Renal pelvis (tissue), 4 donors: Measurements from ENCODE around the gene SMARCD2. TPM values are rescaled to one million over a fixed set of nuclear protein-coding genes. Genes with fewer than 3 reads are reported as not detected.
"Not testable (repeated sequence)": the region's sequence is repeated elsewhere in the genome, so short reads cannot be mapped to it uniquely, and the experiment has no call there.

Experiments used
- DNase-seq: peaks from one replicate; pipeline ENCODE4 v3.0.0-alpha.2; 2013
- polyA plus RNA-seq, 3 donors: library from polyadenylated mRNA; unstranded; fragments of 120-200 nt; gene quantifications; one replicate each; pipeline ENCODE4 v1.2.1, GENCODE V29; 2013; ENCODE audit not compliant: insufficient read length in 3 of 3

SMARCD2 gene
- polyA plus RNA-seq, 3 donors = 58.1 to 60.5 (median 58.5) TPM

- no peak for DNase-seq
These were observed 25.8 kb downstream of the SMARCD2 start for GRCh38 chr17:63816669-63817068.

DNA sequence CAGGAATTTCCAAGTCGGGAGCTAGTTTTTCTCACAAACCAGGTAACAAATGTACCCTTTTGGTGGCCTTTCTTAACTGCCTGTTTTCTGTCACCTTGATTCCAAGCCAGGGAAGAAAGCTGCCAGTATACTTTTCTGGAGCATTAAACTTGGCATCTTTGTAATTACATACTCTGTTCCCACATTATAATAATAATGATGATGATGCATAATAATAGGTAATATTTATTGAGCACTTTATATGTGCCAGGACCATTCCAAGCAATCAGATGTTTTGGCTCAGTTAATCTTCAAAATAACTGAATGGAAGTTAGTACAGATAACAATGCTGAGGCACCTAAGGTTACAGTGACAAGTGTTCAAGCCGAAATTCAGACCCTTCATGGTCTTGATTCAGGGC, 26.4 kb downstream of the SMARCD2 start:
- no peak for DNase-seq

GRCh38 chr17:63809970-63810369, 32.5 kb downstream of the SMARCD2 start:
- DNase-seq = no peak

DNA sequence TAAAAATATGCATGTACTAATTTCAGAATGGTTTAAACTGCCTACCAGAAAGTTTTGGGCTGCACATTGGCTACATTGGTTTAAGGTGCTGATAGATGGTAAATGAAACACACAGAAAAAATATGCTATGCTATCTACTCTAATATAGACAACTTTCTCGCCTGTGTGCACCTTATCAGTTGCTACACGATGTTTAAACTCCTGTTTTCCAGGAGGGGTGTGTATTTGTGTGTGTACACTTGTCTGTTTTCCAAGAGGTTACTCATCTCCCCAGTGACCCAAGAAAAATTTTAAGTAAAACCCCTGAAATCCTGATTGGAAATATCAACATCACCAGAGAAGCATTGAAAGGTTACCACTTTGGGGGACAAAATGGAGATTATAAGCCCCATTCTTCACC, 36.9 kb downstream of the SMARCD2 start:
- no peak for DNase-seq

DNA sequence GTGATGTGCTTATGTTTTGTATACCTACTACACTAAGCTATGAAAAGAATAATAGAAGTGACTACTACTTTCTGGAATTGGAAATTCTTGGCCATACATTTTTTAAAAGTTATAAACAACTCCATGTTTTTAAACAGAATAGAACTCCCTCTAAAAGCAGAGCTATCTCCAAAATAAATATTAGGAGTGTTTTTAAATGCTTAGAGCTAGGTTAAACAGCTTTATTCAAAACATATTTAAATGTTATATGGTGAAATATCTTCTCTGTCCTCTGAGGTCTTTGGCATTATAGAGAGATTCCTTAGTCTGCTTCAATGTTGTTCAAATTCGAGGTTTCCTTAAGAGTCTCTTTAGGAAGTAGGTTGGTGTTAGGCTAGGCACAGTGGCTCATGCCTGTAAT, 38.2 kb downstream of the SMARCD2 start:
- no peak for DNase-seq

- no peak for DNase-seq
These were observed 41.7 kb downstream of the SMARCD2 start for GRCh38 chr17:63800783-63801182.

DNA sequence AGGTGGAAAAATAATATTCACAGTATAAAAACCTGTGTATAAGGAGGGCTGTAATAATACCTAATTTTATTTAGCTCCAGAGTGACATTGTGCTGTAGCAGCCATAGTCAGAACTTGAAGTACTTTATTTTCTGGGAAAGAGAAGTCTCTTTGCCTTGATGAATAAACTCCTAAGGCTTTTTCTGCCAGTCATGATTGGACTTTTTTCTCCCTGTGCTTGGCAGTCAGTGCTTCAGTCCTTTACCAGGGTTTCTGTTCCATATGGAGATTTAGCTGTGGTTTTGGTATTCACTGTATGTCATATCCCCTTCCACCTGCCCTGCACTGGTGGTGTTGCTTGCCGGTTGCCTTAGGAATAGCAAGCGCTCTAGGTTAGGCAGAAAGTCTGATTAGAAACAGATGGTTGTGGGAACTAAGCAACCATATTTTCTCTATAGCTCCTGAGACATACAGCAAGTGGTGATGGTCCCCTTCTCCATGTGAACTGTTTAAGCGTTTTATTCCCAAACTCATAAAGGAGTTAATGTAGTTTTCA, 43.8 kb downstream of the SMARCD2 start:
- DNase-seq = no peak

DNA sequence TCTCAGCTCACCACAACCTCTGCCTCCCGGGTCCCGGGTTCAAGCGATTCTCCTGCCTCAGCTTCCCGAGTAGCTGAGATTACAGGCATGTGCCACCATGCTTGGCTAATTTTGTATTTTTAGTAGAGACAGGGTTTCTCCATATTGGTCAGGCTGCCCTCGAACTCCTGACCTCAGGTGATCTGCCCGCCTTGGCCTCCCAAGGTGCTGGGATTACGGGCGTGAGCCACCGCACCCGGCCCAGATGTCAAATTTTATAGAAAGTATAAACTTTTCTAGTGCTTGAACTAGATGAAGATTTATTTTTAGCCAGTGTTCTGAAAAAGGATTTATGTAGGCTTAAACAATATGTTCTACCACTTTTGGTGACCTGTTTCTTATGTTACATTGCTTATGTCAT, 46.1 kb downstream of the SMARCD2 start:
- not testable (repeated sequence) for DNase-seq

- DNase-seq = no peak
These were observed 50.3 kb downstream of the SMARCD2 start for GRCh38 chr17:63792055-63792729.

- DNase-seq = no peak
These were observed 52.4 kb downstream of the SMARCD2 start for GRCh38 chr17:63790057-63790456.

DNA sequence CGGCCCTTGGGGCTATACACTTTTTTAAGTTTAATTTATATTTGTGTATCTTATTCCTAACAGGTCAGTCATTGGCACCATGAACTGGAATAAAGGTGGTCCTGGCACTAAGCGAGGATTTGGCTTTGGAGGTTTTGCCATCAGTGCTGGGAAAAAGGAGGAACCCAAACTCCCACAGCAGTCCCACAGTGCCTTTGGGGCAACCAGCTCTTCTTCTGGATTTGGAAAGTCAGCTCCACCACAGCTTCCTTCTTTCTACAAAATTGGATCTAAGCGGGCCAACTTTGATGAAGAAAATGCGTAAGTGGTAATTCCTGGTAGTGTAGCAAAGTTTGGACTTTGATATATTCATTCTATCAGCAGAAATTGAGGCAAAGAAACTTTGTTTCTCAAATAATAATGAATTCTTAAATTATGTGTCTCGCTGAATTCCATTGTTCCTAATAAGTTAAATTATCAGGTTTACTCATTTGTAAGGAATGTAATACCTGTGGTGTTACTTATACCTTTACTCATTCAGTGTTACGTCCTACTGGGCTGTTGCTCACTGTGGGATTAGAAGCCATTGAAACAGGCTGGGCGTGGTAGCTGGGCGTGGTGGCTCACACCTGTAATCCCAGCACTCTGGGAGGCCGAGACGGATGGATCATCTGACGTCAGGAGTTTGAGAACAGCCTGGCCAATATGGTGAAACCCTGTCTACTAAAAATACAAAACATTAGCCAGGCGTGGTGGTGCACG, 55.3 kb downstream of the SMARCD2 start:
- no peak for DNase-seq

DNA sequence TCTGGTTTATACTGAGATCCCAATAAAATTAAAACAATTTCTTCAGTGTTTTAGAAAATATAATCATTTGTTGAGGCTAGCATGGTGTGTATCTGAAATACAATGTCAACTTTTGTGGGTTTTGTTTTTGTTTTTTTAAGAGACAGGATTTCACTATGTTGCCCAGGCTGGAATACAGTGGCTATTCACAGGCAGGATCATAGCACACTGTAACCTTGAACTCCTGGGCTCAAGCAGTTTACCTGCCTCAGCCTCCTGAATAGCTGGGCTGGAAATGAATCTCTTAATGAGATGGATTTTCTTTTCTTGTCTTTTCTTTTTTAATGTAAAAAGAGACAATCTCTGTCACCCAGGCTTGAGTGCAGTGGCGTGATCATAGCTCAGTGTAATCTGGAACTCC, 56.4 kb downstream of the SMARCD2 start:
- DNase-seq = no peak

DNA sequence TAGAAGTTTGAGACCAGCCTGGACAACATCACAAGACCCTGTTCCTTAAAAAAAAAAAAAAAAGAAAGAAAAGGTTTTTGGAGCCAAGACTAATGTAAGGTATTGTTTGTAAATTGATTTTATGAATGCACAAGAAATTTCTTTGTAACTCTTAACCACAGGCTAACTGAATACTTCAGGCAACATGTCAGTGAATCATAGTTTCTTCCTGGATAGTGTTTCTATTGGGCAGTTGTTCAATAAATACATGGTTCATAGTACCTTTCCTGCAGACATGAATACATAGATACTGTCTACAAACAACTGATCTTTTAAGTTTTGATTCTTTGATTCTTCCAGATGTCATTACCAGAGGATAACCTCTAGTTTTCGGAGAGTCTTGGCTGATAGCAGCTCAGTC, 56.9 kb downstream of the SMARCD2 start:
- no peak for DNase-seq

- no peak for DNase-seq
These were observed 59.0 kb downstream of the SMARCD2 start for GRCh38 chr17:63783522-63783921.

Other genes starting within 250 kb of the SMARCD2 start
- 10 to 100 TPM; 23.1 to 31.3 (median 28.8) TPM for gene TACO1, start 241.8 kb downstream of the SMARCD2 start, polyA plus RNA-seq
- gene MAP3K3, start 220.3 kb downstream of the SMARCD2 start, polyA plus RNA-seq = 10 to 100 TPM; 27.1 to 34.6 (median 32.4) TPM
- gene LIMD2, start 142.6 kb downstream of the SMARCD2 start, polyA plus RNA-seq = 10 to 100 TPM; 28.8 to 38.4 (median 34.9) TPM
- gene STRADA, start 100.9 kb downstream of the SMARCD2 start, polyA plus RNA-seq = 10 to 100 TPM; 43.1 to 74.3 (median 66.8) TPM
- gene CCDC47, start 69.1 kb downstream of the SMARCD2 start, polyA plus RNA-seq = 100 to 1,000 TPM in 2 of 3 donors, 10 to 100 TPM in 1; 87.7 to 116 (median 109) TPM
- 100 to 1,000 TPM; 158 to 225 (median 211) TPM for gene DDX42, start 68.5 kb downstream of the SMARCD2 start, polyA plus RNA-seq
- gene PSMC5, start 15.3 kb downstream of the SMARCD2 start, polyA plus RNA-seq = 100 to 1,000 TPM; 170 to 203 (median 178) TPM
- 10 to 100 TPM; 66.9 to 75.2 (median 73.2) TPM for gene FTSJ3, start 15.0 kb downstream of the SMARCD2 start, polyA plus RNA-seq
- under 1 TPM in 1 of 3 donors, not detected in 2; 0.10 TPM for gene CSH2, start 31.0 kb upstream of the SMARCD2 start, polyA plus RNA-seq
- gene GH2, start 39.3 kb upstream of the SMARCD2 start, polyA plus RNA-seq = not detected
- not detected for gene CSH1, start 53.9 kb upstream of the SMARCD2 start, polyA plus RNA-seq
- not detected for gene CSHL1, start 68.6 kb upstream of the SMARCD2 start, polyA plus RNA-seq
- under 1 TPM in 1 of 3 donors, not detected in 2; 0.16 TPM for gene GH1, start 76.2 kb upstream of the SMARCD2 start, polyA plus RNA-seq
- gene CD79B, start 89.6 kb upstream of the SMARCD2 start, polyA plus RNA-seq = 1 to 10 TPM; 1.8 to 3.1 (median 2.3) TPM
- 1 to 10 TPM in 2 of 3 donors, under 1 TPM in 1; 0.71 to 1.2 (median 1.1) TPM for gene SCN4A, start 130.2 kb upstream of the SMARCD2 start, polyA plus RNA-seq
- 1 to 10 TPM; 4.2 to 4.8 (median 4.3) TPM for gene PRR29, start 155.7 kb upstream of the SMARCD2 start, polyA plus RNA-seq
- 10 to 100 TPM; 26.0 to 33.1 (median 28.8) TPM for gene ICAM2, start 177.9 kb upstream of the SMARCD2 start, polyA plus RNA-seq